Activated CD4-positive, CD25-positive, alpha-beta regulatory T cell treated with anti-CD3 and anti-CD28 coated beads, Interleukin-2, amount 50 U/mL, for 16 hours (primary cell): Measurements from ENCODE around the gene SMOC1.

Experiments used
- DNase-seq: peaks from one replicate; pipeline ENCODE4 v3.0.0-alpha.2; 2020; ENCODE audit warnings: low read depth, low spot score

Gene SMOC1

GRCh38 chr14:69980457-69981425 lies 101.5 kb downstream of the SMOC1 start:
- DNase-seq, result no peak

- DNase-seq, result no peak
These were observed 103.1 kb downstream of the SMOC1 start for GRCh38 chr14:69982220-69982839.

- no peak for DNase-seq
These were observed 103.7 kb downstream of the SMOC1 start for GRCh38 chr14:69982886-69983285.

GRCh38 chr14:69983317-69983716 lies 104.1 kb downstream of the SMOC1 start:
- DNase-seq, result no peak

- no peak for DNase-seq
These were observed 106.2 kb downstream of the SMOC1 start for GRCh38 chr14:69985463-69985862.

GRCh38 chr14:69986336-69986735 lies 107.1 kb downstream of the SMOC1 start:
- DNase-seq, result no peak

GRCh38 chr14:69987406-69988121 lies 108.3 kb downstream of the SMOC1 start:
- no peak for DNase-seq

- DNase-seq, result no peak
These were observed 109.8 kb downstream of the SMOC1 start for GRCh38 chr14:69988979-69989378.

- DNase-seq, result no peak
These were observed 110.4 kb downstream of the SMOC1 start for GRCh38 chr14:69989622-69990021.

- DNase-seq, result no peak
These were observed 111.1 kb downstream of the SMOC1 start for GRCh38 chr14:69990323-69990722.

GRCh38 chr14:69991422-69991821 lies 112.2 kb downstream of the SMOC1 start:
- DNase-seq, result no peak

- DNase-seq, result no peak
These were observed 113.3 kb downstream of the SMOC1 start for GRCh38 chr14:69992564-69992963.

- DNase-seq, result no peak
These were observed 114.1 kb downstream of the SMOC1 start for GRCh38 chr14:69993326-69993725.

- DNase-seq, result no peak
These were observed 114.8 kb downstream of the SMOC1 start for GRCh38 chr14:69994002-69994401.

GRCh38 chr14:69996216-69996615 lies 117.0 kb downstream of the SMOC1 start:
- DNase-seq, result no peak

- DNase-seq, result no peak
These were observed 118.6 kb downstream of the SMOC1 start for GRCh38 chr14:69997849-69998248.

GRCh38 chr14:69999261-69999674 lies 120.1 kb downstream of the SMOC1 start:
- DNase-seq, result no peak

GRCh38 chr14:70000601-70001000 lies 121.4 kb downstream of the SMOC1 start:
- DNase-seq, result no peak

GRCh38 chr14:70002589-70003346 lies 123.6 kb downstream of the SMOC1 start:
- no peak for DNase-seq

GRCh38 chr14:70004791-70005190 lies 125.6 kb downstream of the SMOC1 start:
- DNase-seq, result no peak

- no peak for DNase-seq
These were observed 126.1 kb downstream of the SMOC1 start for GRCh38 chr14:70005281-70005805.
